RWPE2 (cell line): ENCODE data around the gene AP3S2.

Experiments
- ATAC-seq: fragments of 200-7000 bp; cut with Tn5 transposase; 3 replicates; pipeline ENCODE4 v1.9.1; 2021; ENCODE audit warnings: low read depth
- DNase-seq: peaks from one replicate; pipeline ENCODE4 v3.0.0-alpha.2; 2020; ENCODE audit warnings: low spot score
- H3K27ac ChIP-seq: fragments of 450-650 bp; 2 replicates; pipeline ENCODE4 v1.5.1; 2017; ENCODE audit warnings: mild to moderate bottlenecking; ENCODE audit not compliant: poor library complexity, severe bottlenecking
- H3K27me3 ChIP-seq: fragments of 250-450 bp; sonication (Bioruptor Pico); 2 replicates; pipeline ENCODE4 v1.5.1; 2021; ENCODE audit warnings: mild to moderate bottlenecking, moderate library complexity; ENCODE audit not compliant: insufficient read depth, poor library complexity, severe bottlenecking
- H3K36me3 ChIP-seq: fragments of 250-450 bp; sonication (Bioruptor Pico); 2 replicates; pipeline ENCODE4 v1.5.1; 2020; ENCODE audit warnings: low read depth, mild to moderate bottlenecking, moderate library complexity
- H3K4me1 ChIP-seq: fragments of 250-450 bp; sonication (Bioruptor Pico); 2 replicates; pipeline ENCODE4 v1.5.1; 2021; ENCODE audit warnings: mild to moderate bottlenecking, moderate library complexity; ENCODE audit not compliant: insufficient read depth, poor library complexity, severe bottlenecking
- H3K4me3 ChIP-seq: fragments of 250-450 bp; sonication (Bioruptor Pico); 2 replicates; pipeline ENCODE4 v1.5.1; 2021; ENCODE audit warnings: mild to moderate bottlenecking, moderate library complexity; ENCODE audit not compliant: severe bottlenecking
- H3K9me3 ChIP-seq: fragments of 250-450 bp; sonication (Bioruptor Pico); 2 replicates; pipeline ENCODE4 v1.5.1; 2021; ENCODE audit warnings: mild to moderate bottlenecking, moderate library complexity; ENCODE audit not compliant: severe bottlenecking
- CTCF ChIP-seq: fragments of 450-650 bp; IDR thresholded peaks from one replicate; pipeline ENCODE4 v1.5.1; 2017; ENCODE audit warnings: mild to moderate bottlenecking, moderate library complexity; ENCODE audit not compliant: poor library complexity, severe bottlenecking

Gene AP3S2

GRCh38 chr15:89785774-89786140, 108.0 kb downstream of the AP3S2 start:
- Histone ChIP-seq H3K27me3 (no peaks in the 10 kb centered on the region), H3K4me1 (peaks cover 30% of the 10 kb centered on the region), H3K27ac (peak overlapping the region; percentile 32), H3K9me3 (peaks cover 5% of the 10 kb centered on the region), H3K36me3 (peaks cover 27% of the 10 kb centered on the region), H3K4me3 (no peak overlapping the region)
- DNase-seq (no peak), ATAC-seq (no peak)
- no peak for TF ChIP-seq CTCF

DNA sequence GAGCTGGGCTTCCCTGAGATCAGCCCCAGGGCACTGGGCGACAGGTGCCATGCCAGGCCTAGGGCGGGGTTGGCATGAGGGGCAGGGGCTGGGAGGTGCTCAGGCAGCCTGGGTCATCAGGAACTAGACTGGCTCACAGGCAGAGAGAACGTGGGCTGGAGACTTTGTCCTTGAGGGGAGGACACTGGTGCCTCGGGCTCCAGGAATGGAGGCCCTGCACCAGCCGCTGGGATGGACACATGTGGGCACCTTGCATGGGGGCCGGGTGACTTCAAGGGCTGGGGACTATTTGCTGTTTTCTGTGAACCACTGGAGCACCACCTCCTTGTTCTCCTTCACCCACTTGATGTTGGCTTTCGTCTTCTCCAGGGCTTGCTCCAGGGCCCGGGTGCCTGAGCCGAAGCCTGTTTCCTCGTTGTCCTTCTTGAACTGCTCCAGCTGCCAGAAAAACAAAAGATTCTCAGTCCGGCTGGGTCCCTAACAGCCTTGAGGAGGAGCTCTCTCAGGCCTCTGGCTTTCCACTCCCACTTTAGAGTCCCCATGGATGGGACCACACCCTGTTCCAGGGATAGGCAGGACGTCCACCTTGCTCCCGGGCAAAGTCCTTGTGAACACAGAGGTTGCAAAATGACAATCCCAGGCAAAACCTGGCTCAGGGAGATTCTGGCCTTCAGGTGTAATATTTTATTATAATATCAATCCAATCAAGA, 108.6 kb downstream of the AP3S2 start:
- no peak for ATAC-seq
- TF ChIP-seq CTCF: no peak
- H3K4me3 ChIP-seq: no peak overlapping the region
- peak overlapping the region; percentile 32 for H3K27ac ChIP-seq
- peaks cover 27% of the 10 kb centered on the region for H3K36me3 ChIP-seq
- peaks cover 5% of the 10 kb centered on the region for H3K9me3 ChIP-seq
- H3K27me3 ChIP-seq: no peaks in the 10 kb centered on the region
- DNase-seq: peak; percentile 70
- H3K4me1 ChIP-seq: peaks cover 33% of the 10 kb centered on the region

DNA sequence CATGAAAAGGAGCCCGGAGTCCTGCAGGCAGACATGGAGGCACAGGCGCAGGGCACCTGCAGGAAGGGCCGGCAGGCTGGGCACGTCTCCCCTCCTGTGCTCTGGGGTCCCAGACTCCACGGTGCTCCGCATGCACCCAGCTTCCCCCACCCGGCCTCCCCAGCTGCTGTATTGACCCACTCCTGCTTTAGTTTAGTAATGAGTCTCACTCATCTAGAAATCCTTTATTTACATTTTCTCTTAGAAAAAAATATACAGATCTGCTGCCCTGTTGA, 109.2 kb downstream of the AP3S2 start:
- Histone ChIP-seq H3K36me3 (peaks cover 24% of the 10 kb centered on the region), H3K9me3 (peaks cover 5% of the 10 kb centered on the region), H3K4me3 (no peak overlapping the region), H3K27ac (peak overlapping the region; percentile 32), H3K4me1 (peaks cover 33% of the 10 kb centered on the region), H3K27me3 (no peaks in the 10 kb centered on the region)
- ATAC-seq: no peak
- DNase-seq: no peak
- no peak for TF ChIP-seq CTCF

DNA sequence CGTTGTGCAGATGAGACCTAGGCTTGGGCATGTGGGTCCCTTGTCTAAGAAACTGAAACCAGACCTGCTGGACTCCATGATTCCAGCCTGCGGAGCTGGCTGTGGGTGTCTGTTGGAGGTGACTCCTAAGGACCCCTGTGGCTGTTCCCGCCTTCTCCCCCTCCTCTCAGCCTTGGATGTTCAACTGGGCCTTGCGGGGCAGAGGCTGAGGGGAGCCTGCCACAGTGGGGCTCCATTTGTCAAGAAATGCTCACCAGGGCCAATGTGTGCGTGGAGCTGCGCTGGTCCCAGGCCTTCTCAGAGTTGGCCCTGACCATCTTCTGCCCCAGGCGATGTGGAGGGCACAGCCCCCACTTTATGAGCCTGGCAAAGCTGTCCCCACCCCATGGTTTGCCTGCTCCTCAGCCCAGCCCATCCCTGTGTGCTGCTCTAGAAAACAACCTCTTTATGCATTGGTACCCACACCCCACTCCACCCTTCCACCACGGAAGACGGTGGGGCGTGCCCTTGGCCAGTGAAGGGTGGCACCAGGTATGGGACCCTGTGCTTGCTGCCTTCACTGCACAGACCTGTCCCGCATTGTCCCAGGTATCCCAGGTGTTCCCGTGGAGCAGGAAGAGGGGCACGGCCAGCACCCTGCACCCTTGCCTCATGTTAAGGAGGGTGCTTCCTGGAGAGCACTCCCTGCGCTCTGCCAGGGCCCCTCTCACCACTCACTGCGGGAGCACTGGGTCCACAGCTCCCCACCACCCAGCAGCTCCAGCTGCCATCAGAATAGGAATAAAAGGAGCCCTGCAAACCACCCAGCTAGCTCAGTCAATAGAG, 109.7 kb downstream of the AP3S2 start:
- DNase-seq (peak; percentile 67), ATAC-seq (no peak)
- no peak overlapping the region for H3K4me3 ChIP-seq
- H3K27me3 ChIP-seq: no peaks in the 10 kb centered on the region
- H3K4me1 ChIP-seq: peaks cover 33% of the 10 kb centered on the region
- H3K27ac ChIP-seq: peak overlapping the region; percentile 82
- peaks cover 5% of the 10 kb centered on the region for H3K9me3 ChIP-seq
- peaks cover 19% of the 10 kb centered on the region for H3K36me3 ChIP-seq
- TF ChIP-seq CTCF: no peak
